Astrocyte of the spinal cord (primary cell): ENCODE data around the gene LPO.

Source experiments
- DNase-seq: peaks from one replicate; pipeline ENCODE4 v3.0.0; 2011; ENCODE audit warnings: low read depth, low spot score
- H3K4me3 ChIP-seq: 2 replicates; pipeline ENCODE4 v1.5.1; 2011; ENCODE audit warnings: low read depth, mild to moderate bottlenecking, low read length, moderate library complexity
- CTCF ChIP-seq: IDR thresholded peaks from 2 replicates; pipeline ENCODE4 v1.5.1; 2012; ENCODE audit warnings: low read depth, mild to moderate bottlenecking, low read length, inconsistent platforms
- in situ Hi-C: cut with HindIII; loops from 2 replicates; pipeline ENCODE4 v1.10.0; 2017; ENCODE audit warnings: low sequenced_read_pairs

Gene LPO

GRCh38 chr17:58308985-58309917 is 70.9 kb downstream of the LPO start:
- TF ChIP-seq CTCF: no peak
- in situ Hi-C loops: no loop called here
- no peak overlapping the region for H3K4me3 ChIP-seq
- DNase-seq: no peak

GRCh38 chr17:58309918-58310259 is 71.5 kb downstream of the LPO start:
- TF ChIP-seq CTCF: no peak
- no peak for DNase-seq
- no peak overlapping the region for H3K4me3 ChIP-seq
- in situ Hi-C loops: no loop called here

GRCh38 chr17:58310511-58311428 is 72.4 kb downstream of the LPO start:
- no peak overlapping the region for H3K4me3 ChIP-seq
- in situ Hi-C loops: no loop called here
- no peak for DNase-seq
- no peak for TF ChIP-seq CTCF

GRCh38 chr17:58311429-58311894 is 73.1 kb downstream of the LPO start:
- DNase-seq: no peak
- H3K4me3 ChIP-seq: no peak overlapping the region
- in situ Hi-C loops: no loop called here
- no peak for TF ChIP-seq CTCF

GRCh38 chr17:58312021-58312630 is 73.7 kb downstream of the LPO start:
- DNase-seq: no peak
- H3K4me3 ChIP-seq: no peak overlapping the region
- in situ Hi-C loops: no loop called here
- TF ChIP-seq CTCF: no peak

GRCh38 chr17:58312829-58313228 is 74.4 kb downstream of the LPO start:
- TF ChIP-seq CTCF: no peak
- DNase-seq: no peak
- in situ Hi-C loops: no loop called here
- no peak overlapping the region for H3K4me3 ChIP-seq
